ENCODE data around the gene ARIH1. TPM values are rescaled to one million over a fixed set of nuclear protein-coding genes. Genes with fewer than 3 reads are reported as not detected.

Gene ARIH1
- total RNA-seq, 5 donors from 2014 or later (not counting 1 experiment from before 2014, with no cell fraction given), result 163 to 207 (median 178) TPM

DNA sequence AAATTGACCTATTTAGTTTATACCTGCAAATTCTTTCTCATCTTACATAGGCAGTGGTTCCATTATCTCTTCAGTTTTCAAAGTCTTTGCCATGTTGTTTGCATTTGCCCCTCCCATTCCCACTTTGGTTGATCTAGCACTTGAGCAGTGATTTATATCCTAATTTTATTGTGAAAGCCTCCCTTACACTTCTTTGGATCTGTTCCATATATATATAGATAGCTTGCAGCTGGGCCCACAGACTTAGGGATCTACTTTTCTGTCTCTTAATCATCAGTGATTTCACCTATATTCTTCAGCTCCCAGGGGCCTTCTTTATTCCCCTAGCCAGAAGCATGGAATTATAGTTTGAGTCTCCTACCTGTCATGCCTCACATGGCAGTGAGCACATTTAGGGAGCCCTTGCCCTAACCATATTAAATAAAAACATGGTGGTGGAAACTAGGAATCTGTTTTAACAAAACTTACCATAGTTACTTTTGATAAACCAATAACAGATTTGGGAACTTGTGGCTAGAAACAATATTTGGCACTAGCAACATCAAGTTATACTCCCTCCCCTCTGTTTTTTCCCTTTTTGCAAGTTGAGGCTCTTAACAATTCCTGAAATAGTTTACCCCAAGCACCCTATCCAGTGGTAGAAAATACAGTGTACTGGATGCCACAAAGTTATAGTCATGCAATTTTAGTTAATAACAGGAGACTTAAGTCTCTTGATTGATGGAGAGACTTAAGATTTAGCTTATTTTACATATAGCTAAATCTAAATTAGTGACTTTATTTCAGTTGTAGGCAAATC, 41.7 kb downstream of the ARIH1 start:
- Histone ChIP-seq H3K36me3 (ENCODE audit: control insufficient read depth in 2 of 2, extremely low read depth in 1 of 2, insufficient read depth in 1 of 2, low read length in 1 of 2) (peaks cover 0 to 4% of the 10 kb centered on the region in 2 donors), H3K4me1 (ENCODE audit: control insufficient read depth in 1 of 2, extremely low read depth in 1 of 2, insufficient read depth in 2 of 2, low read length in 2 of 2) (peaks cover 0 to 10% of the 10 kb centered on the region in 2 experiments), H3K9me3 (no peaks in the 10 kb centered on the region), H3K4me3 (ENCODE audit: control insufficient read depth in 1 of 2, extremely low read depth in 1 of 2, low read length in 1 of 2) (no peak overlapping the region), H3K27ac (ENCODE audit: low read length) (no peak overlapping the region), H3K27me3 (replicated peaks in 1 of 2; ENCODE audit: control insufficient read depth in 2 of 2, extremely low read depth in 1 of 2, insufficient read depth in 2 of 2, low read length in 1 of 2) (no peaks in the 10 kb centered on the region)
- Mint-ChIP-seq H3K4me1 (peaks cover 53 to 68% (median 63%) of the 10 kb centered on the region in 3 donors), H3K27ac (peak overlapping the region in 1 of 2 donors; percentile 5), H3K4me3 (no peak overlapping the region), H3K9me3 (no peaks in the 10 kb centered on the region), H3K27me3 (no peaks in the 10 kb centered on the region), H3K36me3 (peaks cover 4% of the 10 kb centered on the region)
- DNase-seq (no peak), ATAC-seq (replicated peaks in 1 of 4) (no peak)
- POLR2A ChIA-PET, result no interaction called here
- CTCF ChIA-PET, result interaction anchor here in 1 of 2 donors (0.6 to 1.3 kb wide), 5 partner anchors 8 to 59 kb away, joined by 3 to 4 read pairs (median 3); no protein-coding TSS in a partner anchor

DNA sequence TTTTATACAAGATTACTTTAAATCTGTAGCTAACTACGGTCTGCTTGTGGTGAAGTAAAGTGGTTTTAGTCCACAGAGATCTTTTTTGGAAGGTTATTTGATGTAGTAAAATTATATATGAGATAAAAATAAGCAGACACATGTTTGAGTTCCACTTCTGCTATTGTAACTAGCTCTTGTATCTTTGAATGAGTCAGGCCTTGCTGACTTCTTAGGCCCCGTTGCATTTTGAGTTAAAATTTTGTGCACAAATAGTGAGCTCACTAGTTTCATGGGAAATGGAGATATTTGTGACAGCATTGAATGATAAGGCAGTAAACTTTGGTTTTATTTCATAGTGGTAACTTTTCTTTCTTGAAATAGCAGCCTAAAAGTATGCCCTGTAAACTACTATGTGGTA, 42.6 kb downstream of the ARIH1 start:
- Mint-ChIP-seq H3K36me3 (peaks cover 6% of the 10 kb centered on the region), H3K4me3 (no peak overlapping the region), H3K9me3 (no peaks in the 10 kb centered on the region), H3K4me1 (peaks cover 44 to 64% (median 58%) of the 10 kb centered on the region in 3 donors), H3K27me3 (no peaks in the 10 kb centered on the region), H3K27ac (no peak overlapping the region)
- no peaks in the 10 kb centered on the region for H3K27me3 ChIP-seq (replicated peaks in 1 of 2; ENCODE audit: control insufficient read depth in 2 of 2, extremely low read depth in 1 of 2, insufficient read depth in 2 of 2, low read length in 1 of 2)
- no peak for DNase-seq
- WGBS (ENCODE audit: insufficient coverage), result 43% methylated on average over 1 of the region's 2 CpGs
- H3K9me3 ChIP-seq, result no peaks in the 10 kb centered on the region
- no peak overlapping the region for H3K4me3 ChIP-seq (ENCODE audit: control insufficient read depth in 1 of 2, extremely low read depth in 1 of 2, low read length in 1 of 2)
- no peak overlapping the region for H3K27ac ChIP-seq (ENCODE audit: low read length)
- CTCF ChIA-PET, result interaction anchor here in 1 of 2 donors (0.6 to 1.3 kb wide), 5 partner anchors 9 to 60 kb away, joined by 3 to 4 read pairs (median 3); no protein-coding TSS in a partner anchor
- H3K4me1 ChIP-seq (ENCODE audit: control insufficient read depth in 1 of 2, extremely low read depth in 1 of 2, insufficient read depth in 2 of 2, low read length in 2 of 2), result peaks cover 0 to 6% of the 10 kb centered on the region in 2 experiments
- H3K36me3 ChIP-seq (ENCODE audit: control insufficient read depth in 2 of 2, extremely low read depth in 1 of 2, insufficient read depth in 1 of 2, low read length in 1 of 2), result peaks cover 0 to 4% of the 10 kb centered on the region in 2 donors
- POLR2A ChIA-PET, result interaction anchor here (0.6 to 0.8 kb wide), 3 partner anchors 18 to 65 kb away, joined by 3 to 6 read pairs (median 3); no protein-coding TSS in a partner anchor
- no peak for ATAC-seq (replicated peaks in 1 of 4)

DNA sequence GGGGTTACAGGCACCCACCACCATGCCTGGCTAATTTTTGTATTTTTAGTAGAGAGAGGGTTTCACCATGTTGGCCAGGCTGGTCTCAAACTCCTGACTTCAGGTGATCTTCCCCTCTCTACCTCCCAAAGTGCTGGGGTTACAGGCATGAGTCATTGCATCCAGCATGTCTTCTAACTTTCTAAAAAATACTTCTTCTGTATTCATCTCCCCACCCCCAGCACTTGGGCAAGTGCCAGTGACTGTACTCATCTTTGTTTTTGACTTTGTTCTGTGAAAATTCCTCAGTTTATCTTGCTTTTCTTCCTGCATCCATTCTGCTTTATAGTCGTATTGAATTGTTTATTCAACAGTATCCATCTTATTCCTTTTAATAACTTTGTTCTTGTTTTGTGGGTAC, 47.6 kb downstream of the ARIH1 start:
- Mint-ChIP-seq H3K4me1 (peaks cover 18 to 34% (median 25%) of the 10 kb centered on the region in 3 donors), H3K4me3 (no peak overlapping the region), H3K36me3 (peaks cover 15% of the 10 kb centered on the region)

DNA sequence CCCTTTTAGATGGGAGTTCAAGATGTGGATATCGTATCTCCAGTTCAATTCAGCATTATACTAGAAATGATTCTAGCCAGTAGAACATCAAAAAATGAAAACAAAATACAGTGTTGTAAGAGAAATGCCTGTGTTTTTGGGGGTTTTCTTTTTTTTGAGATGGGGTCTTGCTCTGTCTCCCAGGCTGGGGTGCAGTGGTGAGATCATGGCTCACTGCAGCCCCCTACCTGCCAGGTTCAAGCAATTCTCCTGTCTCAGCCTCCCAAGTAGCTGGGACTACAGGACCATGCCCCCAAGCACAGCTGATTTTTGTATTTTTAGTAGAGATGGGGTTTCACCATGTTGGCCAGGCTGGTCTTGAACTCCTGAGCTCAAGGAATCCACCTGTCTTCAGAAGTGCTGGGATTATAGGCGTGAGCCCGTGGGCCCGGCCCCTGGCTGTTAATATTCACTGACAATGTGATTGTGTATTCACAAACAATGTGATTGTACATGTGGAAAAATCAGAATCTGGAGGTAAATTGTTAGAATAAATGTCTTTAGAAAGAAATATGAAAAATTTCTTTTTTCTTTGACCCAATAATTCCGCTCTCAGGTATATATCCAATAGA, 59.0 kb downstream of the ARIH1 start:
- H3K9me3 Mint-ChIP-seq, result no peaks in the 10 kb centered on the region
- ATAC-seq (replicated peaks in 1 of 4) (peak; percentile 45 to 58 (median 51)), DNase-seq (peak in 24 of 35 experiments; percentile 4 to 52 (median 18))
- Histone ChIP-seq H3K4me1 (ENCODE audit: control insufficient read depth in 1 of 2, extremely low read depth in 1 of 2, insufficient read depth in 2 of 2, low read length in 2 of 2) (peaks cover 13 to 15% of the 10 kb centered on the region in 2 experiments), H3K4me3 (ENCODE audit: control insufficient read depth in 1 of 2, extremely low read depth in 1 of 2, low read length in 1 of 2) (no peak overlapping the region), H3K27ac (ENCODE audit: low read length) (no peak overlapping the region), H3K9me3 (no peaks in the 10 kb centered on the region), H3K36me3 (ENCODE audit: control insufficient read depth in 2 of 2, extremely low read depth in 1 of 2, insufficient read depth in 1 of 2, low read length in 1 of 2) (no peaks in the 10 kb centered on the region), H3K27me3 (replicated peaks in 1 of 2; ENCODE audit: control insufficient read depth in 2 of 2, extremely low read depth in 1 of 2, insufficient read depth in 2 of 2, low read length in 1 of 2) (no peaks in the 10 kb centered on the region)
- no peak overlapping the region for H3K27ac Mint-ChIP-seq
- peaks cover 66 to 81% (median 67%) of the 10 kb centered on the region in 3 donors for H3K4me1 Mint-ChIP-seq
- peaks cover 3% of the 10 kb centered on the region for H3K36me3 Mint-ChIP-seq
- CTCF ChIA-PET, result interaction anchor here (0.7 to 2.1 kb wide), 5 partner anchors 11 to 157 kb away, joined by 3 to 9 read pairs (median 5); partner anchors contain the start of genes ARIH1 (in 1 of the 2) and HEXA (in 1 of the 2)
- POLR2A ChIA-PET, result interaction anchor here in 1 of 2 donors (0.7 kb wide), 1 partner anchor 141 kb away, joined by 3 read pairs; no protein-coding TSS in a partner anchor
- 100% methylated on average over 2 of the region's 5 CpGs for WGBS (ENCODE audit: insufficient coverage)
- no peaks in the 10 kb centered on the region for H3K27me3 Mint-ChIP-seq
- no peak overlapping the region for H3K4me3 Mint-ChIP-seq

More for the DNA sequence above, 47.6 kb downstream of the ARIH1 start:
- Histone ChIP-seq H3K27ac (ENCODE audit: low read length) (no peak overlapping the region), H3K4me1 (ENCODE audit: control insufficient read depth in 1 of 2, extremely low read depth in 1 of 2, insufficient read depth in 2 of 2, low read length in 2 of 2) (no peaks in the 10 kb centered on the region), H3K27me3 (replicated peaks in 1 of 2; ENCODE audit: control insufficient read depth in 2 of 2, extremely low read depth in 1 of 2, insufficient read depth in 2 of 2, low read length in 1 of 2) (no peaks in the 10 kb centered on the region), H3K4me3 (ENCODE audit: control insufficient read depth in 1 of 2, extremely low read depth in 1 of 2, low read length in 1 of 2) (no peak overlapping the region), H3K9me3 (no peaks in the 10 kb centered on the region), H3K36me3 (ENCODE audit: control insufficient read depth in 2 of 2, extremely low read depth in 1 of 2, insufficient read depth in 1 of 2, low read length in 1 of 2) (peaks cover 3 to 21% of the 10 kb centered on the region in 2 donors)
- ATAC-seq (replicated peaks in 1 of 4) (no peak), DNase-seq (peak in 1 of 35 experiments; percentile 10)
- H3K27me3 Mint-ChIP-seq, result no peaks in the 10 kb centered on the region
- no peak overlapping the region for H3K27ac Mint-ChIP-seq
- CTCF ChIA-PET, result no interaction called here
- no CpG with 5 or more reads among the region's 1 CpG for WGBS (ENCODE audit: insufficient coverage)
- POLR2A ChIA-PET, result no interaction called here
- no peaks in the 10 kb centered on the region for H3K9me3 Mint-ChIP-seq

DNA sequence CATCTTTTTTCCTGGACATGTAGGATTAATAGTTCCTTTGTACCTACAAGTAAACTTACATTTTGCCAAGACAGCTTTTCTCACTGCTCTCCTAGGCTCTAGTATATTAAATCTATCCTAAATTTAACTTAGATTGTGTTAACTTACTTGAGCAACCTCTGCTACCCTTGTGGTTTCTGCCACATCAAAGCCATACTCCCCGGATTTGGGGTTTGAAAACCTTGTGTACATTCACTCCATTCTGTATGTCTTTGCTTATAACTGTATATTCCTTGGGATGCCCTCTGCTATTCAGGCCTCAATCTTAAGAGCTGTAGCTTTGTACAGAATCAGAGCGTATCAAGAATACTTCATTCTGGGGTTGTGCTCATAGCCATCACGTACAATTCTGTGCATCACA, 60.4 kb downstream of the ARIH1 start:
- Mint-ChIP-seq H3K9me3 (peaks cover 0 to 5% (median 0%) of the 10 kb centered on the region in 3 donors), H3K4me1 (peaks cover 66 to 72% (median 70%) of the 10 kb centered on the region in 3 donors), H3K27ac (no peak overlapping the region), H3K36me3 (peaks cover 7% of the 10 kb centered on the region), H3K27me3 (no peaks in the 10 kb centered on the region), H3K4me3 (peak overlapping the region in 1 of 3 donors; percentile 48)
- DNase-seq, result peak in 28 of 35 experiments; percentile 20 to 67 (median 36)
- WGBS (ENCODE audit: insufficient coverage), result no CpG with 5 or more reads among the region's 3 CpGs
- peak; percentile 48 to 91 (median 81) for ATAC-seq (replicated peaks in 1 of 4)
- H3K4me3 ChIP-seq (ENCODE audit: control insufficient read depth in 1 of 2, extremely low read depth in 1 of 2, low read length in 1 of 2), result no peak overlapping the region
- H3K27me3 ChIP-seq (replicated peaks in 1 of 2; ENCODE audit: control insufficient read depth in 2 of 2, extremely low read depth in 1 of 2, insufficient read depth in 2 of 2, low read length in 1 of 2), result no peaks in the 10 kb centered on the region
- no peak overlapping the region for H3K27ac ChIP-seq (ENCODE audit: low read length)
- H3K9me3 ChIP-seq, result no peaks in the 10 kb centered on the region
- ChIA-PET POLR2A (interaction anchor here (0.9 to 1.2 kb wide), 2 partner anchors 61 kb away, joined by 3 read pairs; no protein-coding TSS in a partner anchor), CTCF (interaction anchor here (0.7 to 2.1 kb wide), 4 partner anchors 59 to 159 kb away, joined by 3 to 9 read pairs (median 4); partner anchors contain the start of genes ARIH1 (in 1 of the 2) and HEXA (in 1 of the 2))
- H3K36me3 ChIP-seq (ENCODE audit: control insufficient read depth in 2 of 2, extremely low read depth in 1 of 2, insufficient read depth in 1 of 2, low read length in 1 of 2), result no peaks in the 10 kb centered on the region
- peaks cover 13 to 15% of the 10 kb centered on the region in 2 experiments for H3K4me1 ChIP-seq (ENCODE audit: control insufficient read depth in 1 of 2, extremely low read depth in 1 of 2, insufficient read depth in 2 of 2, low read length in 2 of 2)

DNA sequence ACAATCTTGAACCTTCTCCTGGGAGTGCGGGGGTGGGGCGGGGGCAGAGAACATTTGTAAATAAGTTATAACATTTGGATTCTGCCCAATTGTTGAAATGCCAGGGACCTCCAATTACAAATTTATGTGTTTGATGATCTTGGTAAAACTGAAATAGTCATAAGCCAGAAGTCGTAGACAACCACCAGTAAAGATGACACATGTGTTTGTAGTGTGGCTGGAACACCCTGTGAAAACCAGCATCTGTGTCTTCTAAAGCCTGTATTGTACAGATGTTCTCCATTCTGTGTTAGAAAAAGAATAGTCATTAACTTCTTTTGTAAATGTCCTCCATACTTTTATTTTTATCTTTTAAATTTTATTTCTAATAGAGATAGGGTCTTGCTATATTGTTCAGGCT, 61.8 kb downstream of the ARIH1 start:
- no peaks in the 10 kb centered on the region for H3K27me3 ChIP-seq (replicated peaks in 1 of 2; ENCODE audit: control insufficient read depth in 2 of 2, extremely low read depth in 1 of 2, insufficient read depth in 2 of 2, low read length in 1 of 2)
- no peak overlapping the region for H3K27ac ChIP-seq (ENCODE audit: low read length)
- H3K4me3 Mint-ChIP-seq, result no peak overlapping the region
- peaks cover 13 to 15% of the 10 kb centered on the region in 2 experiments for H3K4me1 ChIP-seq (ENCODE audit: control insufficient read depth in 1 of 2, extremely low read depth in 1 of 2, insufficient read depth in 2 of 2, low read length in 2 of 2)
- DNase-seq (no peak), ATAC-seq (replicated peaks in 1 of 4) (no peak)
- no peaks in the 10 kb centered on the region for H3K36me3 ChIP-seq (ENCODE audit: control insufficient read depth in 2 of 2, extremely low read depth in 1 of 2, insufficient read depth in 1 of 2, low read length in 1 of 2)
- POLR2A ChIA-PET, result no interaction called here
- peaks cover 59 to 66% (median 64%) of the 10 kb centered on the region in 3 donors for H3K4me1 Mint-ChIP-seq
- peaks cover 15% of the 10 kb centered on the region for H3K36me3 Mint-ChIP-seq
- H3K9me3 Mint-ChIP-seq, result peaks cover 3 to 9% (median 4%) of the 10 kb centered on the region in 3 donors
- CTCF ChIA-PET, result no interaction called here
- WGBS (ENCODE audit: insufficient coverage), result no CpG with 5 or more reads among the region's 3 CpGs
- H3K27me3 Mint-ChIP-seq, result no peaks in the 10 kb centered on the region
- H3K9me3 ChIP-seq, result no peaks in the 10 kb centered on the region
- H3K4me3 ChIP-seq (ENCODE audit: control insufficient read depth in 1 of 2, extremely low read depth in 1 of 2, low read length in 1 of 2), result no peak overlapping the region
- H3K27ac Mint-ChIP-seq, result no peak overlapping the region

Measured in T-cell (primary cell).